ENCODE data around the gene RECK. TPM values are rescaled to one million over a fixed set of nuclear protein-coding genes. Genes with fewer than 3 reads are reported as not detected.

RECK gene
- total and polyA plus RNA-seq, 2 experiments from 2014 or later: 8.1 to 11.6 TPM

GRCh38 chr9:36147441-36148175 lies 110.9 kb downstream of the RECK start:
- Histone ChIP-seq H2AFZ (no peak overlapping the region), H3K4me2 (no peak overlapping the region), H3K4me1 (ENCODE audit: insufficient read depth) (no peaks in the 10 kb centered on the region), H3F3A (replicated peaks; ENCODE audit: low read depth) (no peaks in the 10 kb centered on the region), H3K4me3 (no peak overlapping the region), H3K27me3 (ENCODE audit: insufficient read depth) (no peaks in the 10 kb centered on the region), H3K36me3 (ENCODE audit: insufficient read depth) (no peaks in the 10 kb centered on the region), H3K79me2 (replicated peaks; ENCODE audit: insufficient read depth) (no peaks in the 10 kb centered on the region), H3K27ac (ENCODE audit: low read depth) (no peak overlapping the region), H4K20me1 (replicated peaks; ENCODE audit: insufficient read depth) (no peaks in the 10 kb centered on the region), H3K9me2 (ENCODE audit: insufficient read depth) (0 out of 2 replicates have a peak, but pooled peaks cover 3% of the 10 kb centered on the region)
- Mint-ChIP-seq H3K4me3 (no peak overlapping the region), H3K27ac (no peak overlapping the region), H3K4me1 (no peaks in the 10 kb centered on the region; the same call in 2 of the 3 replicates), H3K36me3 (ENCODE audit: low read depth) (peaks cover 14% of the 10 kb centered on the region), H3K9me3 (peaks cover 18% of the 10 kb centered on the region), H3K27me3 (ENCODE audit: insufficient read depth, low read depth, poor library complexity) (peaks cover 2% of the 10 kb centered on the region)
- DNase-seq (ENCODE audit: low spot score) (no peak), ATAC-seq (no peak)
- TF ChIP-seq NANOG (IDR thresholded peaks at IDR 0.05; ENCODE audit: borderline replicate concordance) (no peak), STAT1 (IDR thresholded peaks at IDR 0.05; ENCODE audit: unreplicated experiment) (no peak), POLR2AphosphoS5 (IDR thresholded peaks at IDR 0.05; ENCODE audit: low read depth) (no peak), EZH2 (IDR thresholded peaks at IDR 0.05; ENCODE audit: low read depth, unreplicated experiment) (no peak), CREB1 (CRISPR knock-in tag; IDR thresholded peaks at IDR 0.05; ENCODE audit: low read depth) (no peak), EZH2phosphoT487 (IDR thresholded peaks at IDR 0.05; ENCODE audit: unreplicated experiment) (no peak), ZNF114 (CRISPR knock-in tag; IDR thresholded peaks at IDR 0.05) (no peak), ZNF331 (CRISPR knock-in tag; IDR thresholded peaks at IDR 0.05; ENCODE audit: low read depth) (no peak), JUNB (IDR thresholded peaks at IDR 0.05; ENCODE audit: unreplicated experiment) (no peak), REST (IDR thresholded peaks at IDR 0.05; ENCODE audit: unreplicated experiment) (no peak)
- TF ChIP-seq, protein P1, sequence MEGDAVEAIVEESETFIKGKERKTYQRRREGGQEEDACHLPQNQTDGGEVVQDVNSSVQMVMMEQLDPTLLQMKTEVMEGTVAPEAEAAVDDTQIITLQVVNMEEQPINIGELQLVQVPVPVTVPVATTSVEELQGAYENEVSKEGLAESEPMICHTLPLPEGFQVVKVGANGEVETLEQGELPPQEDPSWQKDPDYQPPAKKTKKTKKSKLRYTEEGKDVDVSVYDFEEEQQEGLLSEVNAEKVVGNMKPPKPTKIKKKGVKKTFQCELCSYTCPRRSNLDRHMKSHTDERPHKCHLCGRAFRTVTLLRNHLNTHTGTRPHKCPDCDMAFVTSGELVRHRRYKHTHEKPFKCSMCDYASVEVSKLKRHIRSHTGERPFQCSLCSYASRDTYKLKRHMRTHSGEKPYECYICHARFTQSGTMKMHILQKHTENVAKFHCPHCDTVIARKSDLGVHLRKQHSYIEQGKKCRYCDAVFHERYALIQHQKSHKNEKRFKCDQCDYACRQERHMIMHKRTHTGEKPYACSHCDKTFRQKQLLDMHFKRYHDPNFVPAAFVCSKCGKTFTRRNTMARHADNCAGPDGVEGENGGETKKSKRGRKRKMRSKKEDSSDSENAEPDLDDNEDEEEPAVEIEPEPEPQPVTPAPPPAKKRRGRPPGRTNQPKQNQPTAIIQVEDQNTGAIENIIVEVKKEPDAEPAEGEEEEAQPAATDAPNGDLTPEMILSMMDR (conservative IDR thresholded peaks at IDR 0.05; ENCODE audit: low read depth in 2 of 2): no peak
- TF ChIP-seq, protein P2, sequence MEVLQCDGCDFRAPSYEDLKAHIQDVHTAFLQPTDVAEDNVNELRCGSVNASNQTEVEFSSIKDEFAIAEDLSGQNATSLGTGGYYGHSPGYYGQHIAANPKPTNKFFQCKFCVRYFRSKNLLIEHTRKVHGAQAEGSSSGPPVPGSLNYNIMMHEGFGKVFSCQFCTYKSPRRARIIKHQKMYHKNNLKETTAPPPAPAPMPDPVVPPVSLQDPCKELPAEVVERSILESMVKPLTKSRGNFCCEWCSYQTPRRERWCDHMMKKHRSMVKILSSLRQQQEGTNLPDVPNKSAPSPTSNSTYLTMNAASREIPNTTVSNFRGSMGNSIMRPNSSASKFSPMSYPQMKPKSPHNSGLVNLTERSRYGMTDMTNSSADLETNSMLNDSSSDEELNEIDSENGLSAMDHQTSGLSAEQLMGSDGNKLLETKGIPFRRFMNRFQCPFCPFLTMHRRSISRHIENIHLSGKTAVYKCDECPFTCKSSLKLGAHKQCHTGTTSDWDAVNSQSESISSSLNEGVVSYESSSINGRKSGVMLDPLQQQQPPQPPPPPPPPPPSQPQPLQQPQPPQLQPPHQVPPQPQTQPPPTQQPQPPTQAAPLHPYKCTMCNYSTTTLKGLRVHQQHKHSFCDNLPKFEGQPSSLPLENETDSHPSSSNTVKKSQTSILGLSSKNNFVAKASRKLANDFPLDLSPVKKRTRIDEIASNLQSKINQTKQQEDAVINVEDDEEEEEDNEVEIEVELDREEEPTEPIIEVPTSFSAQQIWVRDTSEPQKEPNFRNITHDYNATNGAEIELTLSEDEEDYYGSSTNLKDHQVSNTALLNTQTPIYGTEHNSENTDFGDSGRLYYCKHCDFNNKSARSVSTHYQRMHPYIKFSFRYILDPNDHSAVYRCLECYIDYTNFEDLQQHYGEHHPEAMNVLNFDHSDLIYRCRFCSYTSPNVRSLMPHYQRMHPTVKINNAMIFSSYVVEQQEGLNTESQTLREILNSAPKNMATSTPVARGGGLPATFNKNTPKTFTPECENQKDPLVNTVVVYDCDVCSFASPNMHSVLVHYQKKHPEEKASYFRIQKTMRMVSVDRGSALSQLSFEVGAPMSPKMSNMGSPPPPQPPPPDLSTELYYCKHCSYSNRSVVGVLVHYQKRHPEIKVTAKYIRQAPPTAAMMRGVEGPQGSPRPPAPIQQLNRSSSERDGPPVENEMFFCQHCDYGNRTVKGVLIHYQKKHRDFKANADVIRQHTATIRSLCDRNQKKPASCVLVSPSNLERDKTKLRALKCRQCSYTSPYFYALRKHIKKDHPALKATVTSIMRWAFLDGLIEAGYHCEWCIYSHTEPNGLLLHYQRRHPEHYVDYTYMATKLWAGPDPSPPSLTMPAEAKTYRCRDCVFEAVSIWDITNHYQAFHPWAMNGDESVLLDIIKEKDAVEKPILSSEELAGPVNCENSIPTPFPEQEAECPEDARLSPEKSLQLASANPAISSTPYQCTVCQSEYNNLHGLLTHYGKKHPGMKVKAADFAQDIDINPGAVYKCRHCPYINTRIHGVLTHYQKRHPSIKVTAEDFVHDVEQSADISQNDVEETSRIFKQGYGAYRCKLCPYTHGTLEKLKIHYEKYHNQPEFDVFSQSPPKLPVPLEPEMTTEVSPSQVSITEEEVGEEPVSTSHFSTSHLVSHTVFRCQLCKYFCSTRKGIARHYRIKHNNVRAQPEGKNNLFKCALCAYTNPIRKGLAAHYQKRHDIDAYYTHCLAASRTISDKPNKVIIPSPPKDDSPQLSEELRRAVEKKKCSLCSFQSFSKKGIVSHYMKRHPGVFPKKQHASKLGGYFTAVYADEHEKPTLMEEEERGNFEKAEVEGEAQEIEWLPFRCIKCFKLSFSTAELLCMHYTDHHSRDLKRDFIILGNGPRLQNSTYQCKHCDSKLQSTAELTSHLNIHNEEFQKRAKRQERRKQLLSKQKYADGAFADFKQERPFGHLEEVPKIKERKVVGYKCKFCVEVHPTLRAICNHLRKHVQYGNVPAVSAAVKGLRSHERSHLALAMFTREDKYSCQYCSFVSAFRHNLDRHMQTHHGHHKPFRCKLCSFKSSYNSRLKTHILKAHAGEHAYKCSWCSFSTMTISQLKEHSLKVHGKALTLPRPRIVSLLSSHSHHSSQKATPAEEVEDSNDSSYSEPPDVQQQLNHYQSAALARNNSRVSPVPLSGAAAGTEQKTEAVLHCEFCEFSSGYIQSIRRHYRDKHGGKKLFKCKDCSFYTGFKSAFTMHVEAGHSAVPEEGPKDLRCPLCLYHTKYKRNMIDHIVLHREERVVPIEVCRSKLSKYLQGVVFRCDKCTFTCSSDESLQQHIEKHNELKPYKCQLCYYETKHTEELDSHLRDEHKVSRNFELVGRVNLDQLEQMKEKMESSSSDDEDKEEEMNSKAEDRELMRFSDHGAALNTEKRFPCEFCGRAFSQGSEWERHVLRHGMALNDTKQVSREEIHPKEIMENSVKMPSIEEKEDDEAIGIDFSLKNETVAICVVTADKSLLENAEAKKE (CRISPR knock-in tag; IDR thresholded peaks at IDR 0.05): no peak
- TF ChIP-seq, protein P3, sequence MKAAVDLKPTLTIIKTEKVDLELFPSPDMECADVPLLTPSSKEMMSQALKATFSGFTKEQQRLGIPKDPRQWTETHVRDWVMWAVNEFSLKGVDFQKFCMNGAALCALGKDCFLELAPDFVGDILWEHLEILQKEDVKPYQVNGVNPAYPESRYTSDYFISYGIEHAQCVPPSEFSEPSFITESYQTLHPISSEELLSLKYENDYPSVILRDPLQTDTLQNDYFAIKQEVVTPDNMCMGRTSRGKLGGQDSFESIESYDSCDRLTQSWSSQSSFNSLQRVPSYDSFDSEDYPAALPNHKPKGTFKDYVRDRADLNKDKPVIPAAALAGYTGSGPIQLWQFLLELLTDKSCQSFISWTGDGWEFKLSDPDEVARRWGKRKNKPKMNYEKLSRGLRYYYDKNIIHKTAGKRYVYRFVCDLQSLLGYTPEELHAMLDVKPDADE (IDR thresholded peaks at IDR 0.05): no peak
